ENCODE results near the gene WDR70.
"Not testable (repeated sequence)": the region's sequence is repeated elsewhere in the genome, so short reads cannot be mapped to it uniquely, and the experiment has no call there.

DNA sequence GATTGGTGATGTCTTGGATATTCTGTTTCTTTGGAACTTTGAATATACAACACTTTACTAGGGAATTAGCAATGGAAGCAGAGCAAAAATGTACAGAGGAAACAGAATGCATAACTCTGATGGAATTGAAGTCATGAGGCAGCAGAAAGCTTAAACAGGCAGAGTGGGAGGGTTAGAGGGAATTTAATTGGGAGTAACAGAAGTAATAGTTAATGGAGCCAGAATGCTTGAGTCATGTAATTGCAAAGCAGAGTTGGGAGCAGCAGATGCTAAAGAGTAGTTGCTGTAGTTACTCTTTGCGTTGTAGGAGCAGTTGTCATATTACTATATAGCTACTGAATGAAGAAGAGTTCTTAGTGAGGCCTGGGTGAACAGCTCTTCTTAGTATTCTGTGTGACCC, 90.3 kb downstream of the WDR70 start:
- not testable (repeated sequence) for TF ChIP-seq NFRKB (IDR thresholded peaks at IDR 0.05); SP1 (IDR thresholded peaks at IDR 0.05); BHLHE40 (IDR thresholded peaks at IDR 0.05; ENCODE audit: borderline replicate concordance); FOXK2 (IDR thresholded peaks at IDR 0.05); PKNOX1 (IDR thresholded peaks at IDR 0.05); FOXM1 (IDR thresholded peaks at IDR 0.05; ENCODE audit: borderline replicate concordance); CTBP1 (IDR thresholded peaks at IDR 0.05; ENCODE audit: borderline replicate concordance)

Measured in HEK293T (cell line).